Inferior parietal cortex (tissue), 1 donor: ENCODE results near the gene LENEP.

Experiments used
- DNase-seq: peaks from one replicate; pipeline ENCODE4 v3.0.0-alpha.2; 2016; ENCODE audit errors: extremely low spot score

Gene LENEP

GRCh38 chr1:154998818-154999570, 5.6 kb downstream of the LENEP start:
- DNase-seq, result no peak

DNA sequence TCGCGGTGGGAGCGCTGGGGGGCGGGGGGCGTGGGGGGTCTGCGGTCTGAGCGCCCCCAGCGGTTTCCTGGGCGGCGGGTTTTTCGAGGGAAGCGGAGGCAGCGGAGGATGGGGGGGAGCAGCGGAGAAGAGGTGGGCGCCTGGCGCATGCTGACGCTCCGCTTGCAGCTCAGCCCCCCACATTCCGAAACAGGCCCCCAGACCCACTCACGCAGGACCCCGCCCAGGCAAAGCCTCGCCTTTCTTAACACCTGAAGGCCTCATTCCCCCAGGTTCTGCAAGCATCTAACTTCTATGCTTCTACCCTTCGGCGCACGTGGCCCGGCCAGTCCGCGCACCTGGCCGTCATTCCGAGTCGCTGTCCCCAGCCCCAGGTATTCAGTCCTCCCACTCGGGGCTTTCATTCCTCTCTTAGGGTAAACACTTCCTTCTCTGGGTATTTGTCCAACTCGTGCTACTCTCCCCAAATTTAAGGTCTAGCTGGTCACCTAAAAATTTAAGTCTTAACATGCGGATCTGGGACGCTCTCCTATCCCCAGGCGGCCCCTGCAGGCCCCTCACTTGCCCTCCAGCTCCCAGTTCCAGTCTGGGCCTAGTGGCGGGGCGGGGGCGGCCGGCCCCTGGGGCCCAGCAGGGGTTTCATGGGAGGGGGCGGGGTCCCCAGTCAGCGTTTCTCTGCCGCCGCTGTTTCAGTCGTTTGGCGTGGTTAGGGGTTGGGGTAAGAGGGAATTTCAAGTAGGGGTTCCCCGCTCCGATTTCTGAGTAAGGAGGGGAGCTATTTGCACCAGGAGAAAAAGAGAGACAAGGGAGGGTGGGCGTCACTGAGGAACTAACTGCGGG, 6.4 kb downstream of the LENEP start:
- no peak for DNase-seq

DNA sequence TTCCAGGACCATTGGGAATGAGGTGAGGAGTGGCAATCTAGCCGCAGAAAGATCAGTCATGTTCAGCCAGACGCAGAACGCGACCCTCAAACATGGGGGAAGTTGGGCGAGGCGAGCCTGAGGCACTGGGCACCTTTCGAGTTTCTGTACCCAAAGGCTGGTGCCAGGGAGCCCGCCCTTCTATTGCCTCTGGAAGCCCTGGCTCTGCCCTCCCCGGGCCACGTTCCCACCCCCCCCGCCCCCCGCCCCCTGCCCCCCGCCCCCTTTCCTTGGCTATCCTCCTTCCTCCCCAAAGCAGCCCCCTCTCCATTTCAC, 7.0 kb downstream of the LENEP start:
- DNase-seq, result no peak

- peak; percentile 85 for DNase-seq
Measured at GRCh38 chr1:155000726-155001424, 7.5 kb downstream of the LENEP start.

- no peak for DNase-seq
Measured at GRCh38 chr1:155001425-155001674, 8.0 kb downstream of the LENEP start.

GRCh38 chr1:155001675-155002463, 8.5 kb downstream of the LENEP start:
- DNase-seq, result peak; percentile 92

DNA sequence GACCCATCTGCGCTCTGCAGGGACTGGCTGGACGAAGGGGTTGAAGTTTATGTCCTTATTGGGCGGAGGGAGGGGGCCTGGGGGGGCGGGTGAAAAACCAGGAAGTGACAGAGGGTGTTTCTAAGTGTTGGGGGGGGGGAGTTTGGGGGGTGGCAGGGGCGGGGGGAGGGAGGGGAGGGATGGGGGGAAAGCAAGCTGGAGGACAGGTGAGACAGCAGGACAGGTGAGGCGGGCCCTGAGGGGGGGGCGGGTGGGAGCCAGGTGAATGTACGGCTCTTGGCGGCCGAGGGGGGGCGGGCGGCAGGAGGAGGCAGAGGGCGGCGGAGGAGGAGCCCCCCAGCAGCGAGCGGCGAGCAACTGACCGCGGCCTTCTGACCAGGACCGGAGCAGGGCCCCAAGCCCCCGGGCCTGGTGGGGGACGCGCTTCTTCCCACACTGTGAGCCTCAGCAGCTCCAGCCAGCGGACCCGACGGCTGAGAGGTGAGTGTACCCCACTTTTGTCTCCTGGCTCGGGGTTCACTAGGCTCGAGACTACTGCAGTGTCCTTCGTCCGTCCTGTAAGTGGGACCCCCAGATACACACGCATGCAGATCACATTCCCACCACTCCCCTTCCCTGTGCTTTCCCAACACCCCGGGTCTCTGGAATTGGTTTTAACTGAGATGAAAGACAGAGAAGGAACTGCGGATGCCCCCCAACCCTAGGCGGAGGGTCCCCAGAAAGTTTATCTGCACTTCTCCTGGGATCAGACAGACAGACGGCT, 9.3 kb downstream of the LENEP start, which contains the start of gene ZBTB7B:
TSS of gene ZBTB7B (plus strand) at position 339 of the 763 bp plus-strand sequence. CDS start 11,859 bp downstream, outside the sequence.
- peak; percentile 24 for DNase-seq

- no peak for DNase-seq
Measured at GRCh38 chr1:155003227-155003765, 9.9 kb downstream of the LENEP start.

- DNase-seq, result peak; percentile 36
Measured at GRCh38 chr1:155003766-155004351, 10.5 kb downstream of the LENEP start.

- DNase-seq, result peak; percentile 22
Measured at GRCh38 chr1:155004352-155005075, 11.1 kb downstream of the LENEP start.

DNA sequence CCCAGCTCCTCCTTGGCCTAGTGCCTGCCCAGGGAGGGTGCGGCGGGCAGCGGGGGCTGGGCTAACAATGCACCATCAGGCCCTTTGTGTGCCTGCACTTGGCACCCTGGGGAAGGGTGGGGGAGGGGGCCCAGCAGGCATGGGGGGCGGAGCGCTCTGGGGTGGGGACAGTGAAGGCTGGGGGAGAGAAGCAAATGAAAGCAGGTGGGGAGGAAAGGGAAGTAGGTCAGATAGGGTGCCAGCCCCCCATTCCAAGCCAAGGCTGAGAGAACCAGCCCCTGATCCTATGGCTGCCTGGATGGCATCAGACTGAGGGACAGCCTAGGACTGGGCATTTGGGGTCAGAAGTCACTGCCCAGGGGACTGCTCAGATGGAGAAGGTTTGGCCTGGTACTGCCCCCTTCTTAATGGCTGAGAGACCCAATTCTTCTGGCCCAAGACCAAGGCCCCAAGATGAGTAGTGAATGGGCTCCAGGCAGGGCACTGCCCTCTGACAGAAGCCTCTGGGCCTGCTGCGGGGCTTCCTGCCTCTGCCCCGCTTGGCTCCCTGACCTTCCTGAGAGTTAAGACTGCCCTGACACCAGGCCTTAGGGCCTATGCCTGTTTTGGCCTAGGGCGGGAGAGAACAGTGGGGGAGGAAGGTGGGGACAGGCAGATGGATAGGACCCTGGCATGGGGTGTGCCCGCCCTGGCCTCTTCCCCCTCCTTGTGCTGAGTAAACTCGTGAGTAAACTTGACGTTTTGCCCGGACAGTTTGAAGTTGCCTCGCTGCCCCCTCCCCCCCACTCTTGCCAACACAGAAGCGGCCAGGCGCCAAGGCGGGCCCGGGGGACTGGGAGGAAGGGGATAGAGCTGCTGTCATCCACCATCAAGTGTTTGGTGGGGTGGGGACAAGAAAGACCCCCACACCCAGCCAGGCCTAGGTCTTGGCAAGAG, 12.0 kb downstream of the LENEP start:
- DNase-seq, result peak; percentile 47

- DNase-seq, result peak; percentile 70
Measured at GRCh38 chr1:155006601-155007101, 13.3 kb downstream of the LENEP start.

DNA sequence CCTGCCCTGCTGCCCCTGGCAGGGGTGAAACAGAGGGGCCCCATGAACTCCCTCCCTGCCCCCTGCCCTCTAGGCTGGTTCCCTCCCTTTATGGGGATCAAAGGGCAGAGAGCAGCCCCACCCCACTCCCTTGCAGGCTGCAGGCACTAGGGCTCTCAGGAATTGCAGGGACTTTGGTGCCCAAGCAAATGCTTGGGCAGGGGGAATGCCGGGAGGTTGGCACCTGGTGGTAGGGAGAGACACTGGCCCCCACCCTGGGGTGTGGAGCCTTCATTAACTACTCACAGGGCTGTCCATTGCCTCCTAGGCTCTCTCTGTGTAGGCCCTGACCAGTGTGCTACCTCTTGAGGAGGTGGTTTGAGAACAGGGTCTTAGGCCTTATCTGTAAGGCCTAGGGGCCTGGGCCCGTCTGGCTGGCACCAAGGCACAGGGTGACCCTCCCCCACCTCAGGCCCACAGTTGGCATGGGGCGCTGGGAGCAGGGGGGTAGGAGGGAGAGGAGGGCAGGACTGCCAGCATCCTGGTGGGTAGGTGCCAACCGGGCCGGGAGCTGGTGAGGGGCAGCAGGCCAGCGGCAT, 14.0 kb downstream of the LENEP start:
- no peak for DNase-seq

DNA sequence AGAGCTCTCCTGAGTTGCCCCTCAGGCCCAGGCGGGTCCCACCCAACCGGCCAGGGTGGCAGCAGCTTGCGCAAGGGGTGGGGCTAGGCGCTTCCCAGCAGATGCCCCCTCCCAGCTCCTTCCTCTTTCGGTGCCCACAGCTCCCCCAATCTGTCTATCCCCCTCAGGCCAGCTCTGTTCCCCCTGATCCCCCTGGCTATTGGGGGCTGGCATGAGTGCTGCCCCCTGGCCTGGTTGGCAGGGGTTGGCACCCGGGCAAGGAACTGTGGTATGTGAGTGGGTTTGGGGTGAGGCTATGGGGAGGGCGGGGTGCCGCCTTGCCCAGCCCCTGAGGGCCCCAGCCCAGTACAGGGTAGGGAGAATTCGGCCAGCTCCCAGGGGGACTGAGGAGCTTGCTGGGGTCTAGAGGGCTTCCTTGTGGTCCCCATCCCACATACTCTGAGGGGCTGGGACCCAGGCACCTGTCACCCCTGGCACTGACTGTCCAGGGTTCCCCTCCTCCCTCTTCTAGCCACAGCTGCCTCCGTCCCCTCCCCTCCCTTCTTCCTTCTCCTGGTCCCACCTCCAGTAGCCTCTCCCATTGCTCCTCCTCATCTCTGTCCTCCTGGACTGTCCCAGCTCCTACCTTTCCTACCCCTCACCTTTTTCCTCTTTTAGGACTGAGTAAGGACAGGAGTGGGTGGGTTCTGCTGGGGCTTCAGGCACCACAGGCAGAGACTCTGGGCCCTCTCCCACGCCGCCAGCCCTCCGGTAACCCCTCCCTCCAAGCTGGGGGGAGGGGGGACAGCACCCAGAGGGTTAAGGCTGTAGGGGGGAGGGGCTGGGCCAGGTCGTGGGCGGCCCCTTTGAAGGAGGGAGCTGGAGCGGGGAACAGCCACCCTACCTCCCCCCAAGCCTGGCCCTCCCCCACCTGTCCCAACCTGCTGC, 14.9 kb downstream of the LENEP start:
- no peak for DNase-seq

GRCh38 chr1:155009221-155009711, 15.9 kb downstream of the LENEP start:
- DNase-seq, result no peak

DNA sequence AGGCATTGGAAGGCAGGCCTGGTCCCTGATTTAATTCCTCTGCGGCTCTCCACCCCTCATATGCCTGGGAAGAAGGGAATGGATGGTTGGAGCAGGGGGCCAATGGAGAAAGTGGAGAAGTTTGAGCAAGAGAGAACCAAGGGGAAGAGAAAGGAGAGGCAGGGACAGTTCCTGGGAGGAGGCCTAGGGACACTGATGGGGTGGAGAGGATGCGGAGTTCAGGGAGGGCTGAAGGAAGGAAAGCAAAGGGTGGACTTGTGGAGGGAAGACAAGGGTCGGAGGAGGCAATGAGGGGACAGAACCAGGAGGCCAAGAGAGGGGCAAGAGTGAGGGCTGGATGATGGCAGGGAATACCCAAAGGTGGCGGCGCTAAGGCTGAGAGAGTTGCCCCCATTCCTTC, 16.4 kb downstream of the LENEP start:
- DNase-seq, result no peak
